Activated T-helper 9 cell treated with anti-CD3 and anti-CD28 coated beads, Interleukin-2, amount 50 U/mL, for 16 hours (primary cell): ENCODE data around the gene MSANTD7.

Experiments
- DNase-seq: peaks from one replicate; pipeline ENCODE4 v3.0.0-alpha.2; 2020; ENCODE audit warnings: low read depth

MSANTD7 gene

DNA sequence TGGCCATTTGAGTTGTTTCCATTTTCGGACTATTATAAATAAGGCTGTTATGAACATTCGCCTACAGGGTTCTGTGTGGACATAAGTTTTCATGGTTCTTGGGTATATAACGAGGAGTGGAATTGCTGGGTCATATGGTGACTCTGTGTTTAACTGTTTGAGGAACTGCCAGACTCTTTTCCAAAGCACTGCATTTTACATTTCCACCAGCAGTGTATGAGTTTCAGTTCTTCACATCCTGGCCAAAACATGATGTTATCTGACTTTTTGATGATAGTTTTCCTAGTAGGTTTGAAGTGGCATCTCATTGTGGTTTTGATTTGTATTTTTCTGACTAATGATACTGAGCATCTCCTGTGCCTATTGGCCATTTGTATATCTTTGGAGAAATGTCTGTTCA lies 46.0 kb downstream of the MSANTD7 start:
- no peak for DNase-seq
